ENCODE results near the gene PARD6B.
"Not testable (repeated sequence)": the region's sequence is repeated elsewhere in the genome, so short reads cannot be mapped to it uniquely, and the experiment has no call there.

PARD6B gene

DNA sequence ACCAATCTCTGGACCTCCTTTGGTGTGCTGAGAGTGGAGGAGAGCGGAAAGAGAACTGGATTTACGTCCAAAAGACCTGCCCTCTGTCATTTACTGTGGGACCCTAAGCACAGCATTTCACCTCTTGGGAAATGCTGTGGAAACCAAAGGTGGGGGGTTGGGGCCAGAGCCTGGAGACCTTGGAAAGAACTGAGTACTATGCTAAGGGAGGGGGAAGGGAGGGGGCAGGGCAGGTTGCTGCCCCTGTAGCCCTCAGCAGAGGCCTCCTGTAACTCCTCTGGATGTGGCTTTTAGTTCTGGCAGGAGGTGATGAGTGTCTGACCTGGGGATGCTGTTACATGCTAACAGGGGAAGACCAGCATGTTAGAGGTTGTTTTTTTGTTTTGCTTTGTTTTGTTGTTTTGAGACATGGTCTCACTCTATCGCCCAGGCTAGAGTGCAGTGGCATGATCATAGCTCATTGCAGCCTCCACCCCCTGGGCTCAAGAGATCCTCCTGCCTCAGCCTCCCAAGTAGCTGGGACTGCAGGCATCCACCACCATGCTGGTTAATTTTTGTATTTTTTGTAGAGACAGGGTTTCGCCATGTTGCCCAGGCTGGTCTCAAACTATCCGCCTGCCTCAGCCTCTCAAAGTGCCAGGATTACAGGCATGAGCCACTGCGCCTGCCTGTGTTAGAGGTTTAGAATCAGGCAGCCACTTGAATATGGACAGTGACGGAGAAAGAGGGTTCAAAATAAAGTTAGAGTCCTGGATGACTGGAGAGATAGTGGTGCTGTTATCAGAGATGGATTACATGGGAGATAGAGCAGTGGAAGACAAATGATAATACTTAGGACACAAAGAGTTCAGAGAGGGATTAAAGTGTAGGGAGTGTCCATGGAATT is 18.4 kb upstream of the PARD6B start:
- Mint-ChIP-seq H3K4me1 (no peaks in the 10 kb centered on the region), H3K27ac (no peak overlapping the region), H3K27me3 (peaks cover 16% of the 10 kb centered on the region), H3K36me3 (ENCODE audit: low read depth) (no peaks in the 10 kb centered on the region), H3K9me3 (no peaks in the 10 kb centered on the region), H3K4me3 (no peak overlapping the region)
- no peak for ATAC-seq
- DNase-seq = no peak

- no peaks in the 10 kb centered on the region for H3K9me3 Mint-ChIP-seq
- DNase-seq (no peak), ATAC-seq (no peak)
- no peak overlapping the region for H3K4me3 Mint-ChIP-seq
- H3K36me3 Mint-ChIP-seq (ENCODE audit: low read depth) = no peaks in the 10 kb centered on the region
- no peak overlapping the region for H3K27ac Mint-ChIP-seq
- H3K27me3 Mint-ChIP-seq = peaks cover 16% of the 10 kb centered on the region
- no peaks in the 10 kb centered on the region for H3K4me1 Mint-ChIP-seq
These were observed 17.7 kb upstream of the PARD6B start for GRCh38 chr20:50713657-50714101.

GRCh38 chr20:50714426-50714825 is 17.0 kb upstream of the PARD6B start:
- not testable (repeated sequence) for H3K4me1 Mint-ChIP-seq; H3K4me3 Mint-ChIP-seq; H3K9me3 Mint-ChIP-seq; H3K27ac Mint-ChIP-seq; ATAC-seq; DNase-seq; H3K36me3 Mint-ChIP-seq (ENCODE audit: low read depth)
- peaks cover 16% of the 10 kb centered on the region for H3K27me3 Mint-ChIP-seq

DNA sequence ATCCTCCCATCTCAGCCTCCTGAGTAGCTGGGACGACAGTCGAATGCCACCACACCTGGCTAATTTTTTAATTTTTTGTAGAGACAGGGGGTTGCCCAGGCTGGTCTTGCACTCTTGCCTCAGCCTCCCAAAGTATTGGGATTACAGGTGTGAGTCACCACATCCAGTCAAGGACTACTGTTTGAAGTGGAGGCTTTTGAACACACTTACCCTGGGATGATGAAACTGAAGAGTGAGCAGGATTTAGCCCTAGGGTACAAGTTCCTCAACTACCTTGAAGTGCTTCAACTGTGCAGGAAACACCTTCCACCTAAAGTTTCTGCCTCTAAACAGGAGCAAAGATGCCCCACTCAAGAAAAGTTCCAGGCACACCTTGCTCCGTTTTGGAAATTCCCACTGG is 15.7 kb upstream of the PARD6B start:
- H3K27me3 Mint-ChIP-seq = peaks cover 16% of the 10 kb centered on the region
- no peaks in the 10 kb centered on the region for H3K36me3 Mint-ChIP-seq (ENCODE audit: low read depth)
- no peak for ATAC-seq
- no peak for DNase-seq
- peaks cover 2% of the 10 kb centered on the region for H3K4me1 Mint-ChIP-seq
- no peak overlapping the region for H3K4me3 Mint-ChIP-seq
- no peak overlapping the region for H3K27ac Mint-ChIP-seq
- H3K9me3 Mint-ChIP-seq = no peaks in the 10 kb centered on the region

DNA sequence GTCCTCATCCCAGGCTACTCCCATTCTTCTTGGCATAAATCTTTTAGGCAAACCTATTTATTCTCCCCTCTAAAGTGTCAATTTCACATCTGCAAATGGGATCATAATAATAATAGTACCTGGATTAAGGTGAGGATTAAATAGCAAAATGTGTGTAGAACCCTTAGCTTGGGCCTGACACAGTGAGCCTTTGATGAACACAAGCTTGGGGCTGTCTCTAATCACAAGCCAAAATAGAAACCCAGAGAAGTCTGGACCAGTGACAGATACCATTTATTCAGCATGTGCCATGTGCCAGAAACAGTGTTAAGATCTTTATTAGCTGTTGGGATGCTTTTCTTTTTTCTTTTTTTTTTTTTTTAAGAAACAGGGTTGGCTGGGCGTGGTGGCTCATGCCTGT is 14.9 kb upstream of the PARD6B start:
- Mint-ChIP-seq H3K4me3 (no peak overlapping the region), H3K27me3 (peaks cover 11% of the 10 kb centered on the region), H3K4me1 (peaks cover 2% of the 10 kb centered on the region), H3K9me3 (no peaks in the 10 kb centered on the region), H3K27ac (no peak overlapping the region), H3K36me3 (ENCODE audit: low read depth) (no peaks in the 10 kb centered on the region)
- DNase-seq (no peak), ATAC-seq (no peak)

DNA sequence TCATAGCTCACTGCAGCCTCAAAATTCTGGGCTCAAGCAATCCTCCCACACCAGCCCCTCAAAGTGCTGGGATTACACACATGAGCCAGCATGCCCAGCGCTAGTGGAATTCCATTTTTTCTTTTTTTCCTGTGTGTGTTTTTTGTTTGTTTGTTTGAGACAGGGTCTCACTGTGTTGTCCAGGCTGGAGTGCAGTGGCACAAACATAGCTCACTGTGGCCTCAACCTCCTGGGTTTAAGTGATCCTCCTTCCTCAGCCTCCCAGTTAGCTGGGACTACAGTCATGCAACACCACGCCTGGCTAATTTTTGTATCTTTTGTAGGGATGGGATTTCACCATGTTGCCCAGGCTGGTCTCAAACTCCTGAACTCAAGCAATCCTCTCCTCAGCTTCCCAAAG is 14.1 kb upstream of the PARD6B start:
- H3K36me3 Mint-ChIP-seq (ENCODE audit: low read depth) = no peaks in the 10 kb centered on the region
- H3K9me3 Mint-ChIP-seq = no peaks in the 10 kb centered on the region
- H3K27ac Mint-ChIP-seq = no peak overlapping the region
- H3K4me3 Mint-ChIP-seq = no peak overlapping the region
- peaks cover 2% of the 10 kb centered on the region for H3K4me1 Mint-ChIP-seq
- peaks cover 11% of the 10 kb centered on the region for H3K27me3 Mint-ChIP-seq
- no peak for ATAC-seq
- DNase-seq = no peak

- DNase-seq = no peak
- Mint-ChIP-seq H3K9me3 (no peaks in the 10 kb centered on the region), H3K4me3 (no peak overlapping the region), H3K36me3 (ENCODE audit: low read depth) (no peaks in the 10 kb centered on the region), H3K4me1 (peaks cover 2% of the 10 kb centered on the region), H3K27ac (no peak overlapping the region), H3K27me3 (peaks cover 10% of the 10 kb centered on the region)
- no peak for ATAC-seq
These were observed 13.2 kb upstream of the PARD6B start for GRCh38 chr20:50717974-50718761.

- H3K4me3 Mint-ChIP-seq = no peak overlapping the region
- no peak overlapping the region for H3K27ac Mint-ChIP-seq
- no peaks in the 10 kb centered on the region for H3K36me3 Mint-ChIP-seq (ENCODE audit: low read depth)
- no peaks in the 10 kb centered on the region for H3K9me3 Mint-ChIP-seq
- H3K4me1 Mint-ChIP-seq = peaks cover 2% of the 10 kb centered on the region
- DNase-seq (no peak), ATAC-seq (no peak)
- H3K27me3 Mint-ChIP-seq = peaks cover 3% of the 10 kb centered on the region
These were observed 12.1 kb upstream of the PARD6B start for GRCh38 chr20:50719328-50719727.

GRCh38 chr20:50720026-50720425 is 11.4 kb upstream of the PARD6B start:
- peaks cover 3% of the 10 kb centered on the region for H3K27me3 Mint-ChIP-seq
- DNase-seq = no peak
- H3K27ac Mint-ChIP-seq = no peak overlapping the region
- H3K4me3 Mint-ChIP-seq = no peak overlapping the region
- no peaks in the 10 kb centered on the region for H3K36me3 Mint-ChIP-seq (ENCODE audit: low read depth)
- peaks cover 2% of the 10 kb centered on the region for H3K4me1 Mint-ChIP-seq
- no peak for ATAC-seq
- no peaks in the 10 kb centered on the region for H3K9me3 Mint-ChIP-seq

DNA sequence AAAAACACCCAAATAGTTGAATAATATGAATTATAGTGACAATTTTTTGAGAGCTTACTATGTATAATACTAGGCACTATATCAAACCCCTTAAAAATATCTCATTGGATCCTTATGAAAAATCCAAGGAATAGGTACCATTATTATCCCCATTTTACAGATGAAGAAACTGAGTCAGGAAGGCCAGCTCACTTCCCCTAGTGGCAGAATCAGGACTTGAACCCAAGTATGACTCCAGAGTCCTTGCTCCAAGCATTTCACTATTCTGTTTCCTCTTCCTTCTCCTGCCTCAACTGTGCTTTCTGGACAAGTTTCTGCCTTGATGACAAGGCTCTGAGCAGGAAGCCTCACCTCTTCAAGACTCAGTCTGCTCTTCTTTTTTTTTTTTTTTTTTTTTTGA is 10.8 kb upstream of the PARD6B start:
- H3K36me3 Mint-ChIP-seq (ENCODE audit: low read depth) = no peaks in the 10 kb centered on the region
- H3K27ac Mint-ChIP-seq = no peak overlapping the region
- H3K27me3 Mint-ChIP-seq = peaks cover 3% of the 10 kb centered on the region
- no peak overlapping the region for H3K4me3 Mint-ChIP-seq
- peaks cover 2% of the 10 kb centered on the region for H3K4me1 Mint-ChIP-seq
- DNase-seq (no peak), ATAC-seq (no peak)
- no peaks in the 10 kb centered on the region for H3K9me3 Mint-ChIP-seq

GRCh38 chr20:50721881-50722281 is 9.5 kb upstream of the PARD6B start:
- no peak for ATAC-seq
- Mint-ChIP-seq H3K36me3 (ENCODE audit: low read depth) (no peaks in the 10 kb centered on the region), H3K27me3 (no peaks in the 10 kb centered on the region), H3K27ac (no peak overlapping the region), H3K4me1 (peaks cover 8% of the 10 kb centered on the region), H3K4me3 (no peak overlapping the region), H3K9me3 (no peaks in the 10 kb centered on the region)
- no peak for DNase-seq

- no peak overlapping the region for H3K4me3 Mint-ChIP-seq
- DNase-seq = no peak
These were observed 8.8 kb upstream of the PARD6B start for GRCh38 chr20:50722424-50723155.

GRCh38 chr20:50723672-50724071 is 7.7 kb upstream of the PARD6B start:
- DNase-seq (no peak), ATAC-seq (no peak)
- H3K4me1 Mint-ChIP-seq = peaks cover 12% of the 10 kb centered on the region
- no peaks in the 10 kb centered on the region for H3K9me3 Mint-ChIP-seq
- no peaks in the 10 kb centered on the region for H3K27me3 Mint-ChIP-seq
- H3K36me3 Mint-ChIP-seq (ENCODE audit: low read depth) = no peaks in the 10 kb centered on the region
- no peak overlapping the region for H3K4me3 Mint-ChIP-seq
- H3K27ac Mint-ChIP-seq = no peak overlapping the region

More at GRCh38 chr20:50722424-50723155, 8.8 kb upstream of the PARD6B start:
- H3K27ac Mint-ChIP-seq = no peak overlapping the region
- H3K27me3 Mint-ChIP-seq = no peaks in the 10 kb centered on the region
- H3K4me1 Mint-ChIP-seq = peaks cover 12% of the 10 kb centered on the region
- H3K36me3 Mint-ChIP-seq (ENCODE audit: low read depth) = no peaks in the 10 kb centered on the region
- no peak for ATAC-seq
- H3K9me3 Mint-ChIP-seq = no peaks in the 10 kb centered on the region

DNA sequence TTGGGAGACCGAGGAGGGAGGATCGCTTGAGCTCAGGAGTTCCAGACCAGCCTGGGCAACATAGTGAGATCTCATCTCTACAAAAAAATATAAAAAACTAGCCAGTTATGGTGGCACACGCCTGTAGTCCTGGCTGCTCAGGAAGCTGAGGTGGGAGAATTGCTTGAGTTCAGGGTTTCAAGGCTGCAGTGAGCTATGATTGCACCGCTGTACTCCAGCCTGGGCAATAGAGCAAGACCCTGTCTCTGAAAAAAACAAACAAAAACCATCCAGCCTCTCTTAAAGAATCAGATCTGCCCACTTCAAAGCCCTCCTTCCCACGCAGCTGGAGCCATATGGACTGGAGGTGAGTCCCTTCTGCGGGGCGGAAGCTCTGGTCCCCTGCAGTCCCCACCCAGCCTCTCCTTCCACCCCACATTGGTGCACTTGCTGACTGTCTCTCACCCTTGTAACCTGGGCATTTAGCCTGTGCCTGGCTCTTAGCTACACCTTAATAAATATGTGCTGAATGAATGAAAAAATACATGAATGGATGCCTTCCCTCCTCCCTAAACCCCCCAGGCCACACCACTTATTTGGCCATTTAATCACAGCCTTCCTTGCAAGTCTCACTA is 7.2 kb upstream of the PARD6B start:
- Mint-ChIP-seq H3K4me1 (peaks cover 12% of the 10 kb centered on the region), H3K36me3 (ENCODE audit: low read depth) (no peaks in the 10 kb centered on the region), H3K27ac (no peak overlapping the region), H3K4me3 (no peak overlapping the region), H3K9me3 (no peaks in the 10 kb centered on the region), H3K27me3 (no peaks in the 10 kb centered on the region)
- no peak for DNase-seq
- ATAC-seq = no peak

Data from activated naive CD8-positive, alpha-beta T cell treated with anti-CD3 and anti-CD28 coated beads, Interleukin-2, amount 50 U/mL, for 24 hours (primary cell).